ENCODE measurements around the gene TMEM91.
"Not testable (repeated sequence)": the region's sequence is repeated elsewhere in the genome, so short reads cannot be mapped to it uniquely, and the experiment has no call there.

TMEM91 gene

GRCh38 chr19:41335467-41335866, 40.9 kb upstream of the TMEM91 start:
- Histone ChIP-seq H3K4me3 (ENCODE audit: low read length) (no peak overlapping the region), H3K27ac (ENCODE audit: low read length) (no peak overlapping the region), H3K9me3 (ENCODE audit: control insufficient read depth, insufficient read depth, low read length) (no peaks in the 10 kb centered on the region), H3K4me1 (ENCODE audit: control insufficient read depth, insufficient read depth, low read length) (no peaks in the 10 kb centered on the region), H3K27me3 (ENCODE audit: control insufficient read depth, insufficient read depth, low read length) (no peaks in the 10 kb centered on the region), H3K36me3 (ENCODE audit: control insufficient read depth, insufficient read depth, low read length) (no peaks in the 10 kb centered on the region)
- no peak for DNase-seq (ENCODE audit: low read depth, low spot score)
- no CpG with 5 or more reads among the region's 10 CpGs for WGBS (ENCODE audit: insufficient coverage, insufficient read length)

- H3K27me3 ChIP-seq (ENCODE audit: control insufficient read depth, insufficient read depth, low read length) = no peaks in the 10 kb centered on the region
- no peak overlapping the region for H3K4me3 ChIP-seq (ENCODE audit: low read length)
- H3K27ac ChIP-seq (ENCODE audit: low read length) = no peak overlapping the region
- no peak for DNase-seq (ENCODE audit: low read depth, low spot score)
- no CpG with 5 or more reads among the region's 5 CpGs for WGBS (ENCODE audit: insufficient coverage, insufficient read length)
- no peaks in the 10 kb centered on the region for H3K9me3 ChIP-seq (ENCODE audit: control insufficient read depth, insufficient read depth, low read length)
- no peaks in the 10 kb centered on the region for H3K36me3 ChIP-seq (ENCODE audit: control insufficient read depth, insufficient read depth, low read length)
- 0 out of 2 replicates have a peak, but pooled peaks cover 1% of the 10 kb centered on the region for H3K4me1 ChIP-seq (ENCODE audit: control insufficient read depth, insufficient read depth, low read length)
Observed at GRCh38 chr19:41339936-41340335, 36.4 kb upstream of the TMEM91 start.

GRCh38 chr19:41341669-41342490, 34.5 kb upstream of the TMEM91 start:
- no peaks in the 10 kb centered on the region for H3K36me3 ChIP-seq (ENCODE audit: control insufficient read depth, insufficient read depth, low read length)
- H3K4me3 ChIP-seq (ENCODE audit: low read length) = no peak overlapping the region
- H3K27me3 ChIP-seq (ENCODE audit: control insufficient read depth, insufficient read depth, low read length) = no peaks in the 10 kb centered on the region
- 0 out of 2 replicates have a peak, but pooled peaks cover 1% of the 10 kb centered on the region for H3K4me1 ChIP-seq (ENCODE audit: control insufficient read depth, insufficient read depth, low read length)
- no peak for DNase-seq (ENCODE audit: low read depth, low spot score)
- no peaks in the 10 kb centered on the region for H3K9me3 ChIP-seq (ENCODE audit: control insufficient read depth, insufficient read depth, low read length)
- no peak overlapping the region for H3K27ac ChIP-seq (ENCODE audit: low read length)
- no CpG with 5 or more reads among the region's 20 CpGs for WGBS (ENCODE audit: insufficient coverage, insufficient read length)

- no peak overlapping the region for H3K27ac ChIP-seq (ENCODE audit: low read length)
- DNase-seq (ENCODE audit: low read depth, low spot score) = no peak
- H3K27me3 ChIP-seq (ENCODE audit: control insufficient read depth, insufficient read depth, low read length) = no peaks in the 10 kb centered on the region
- no peaks in the 10 kb centered on the region for H3K9me3 ChIP-seq (ENCODE audit: control insufficient read depth, insufficient read depth, low read length)
- H3K4me3 ChIP-seq (ENCODE audit: low read length) = no peak overlapping the region
- no peaks in the 10 kb centered on the region for H3K36me3 ChIP-seq (ENCODE audit: control insufficient read depth, insufficient read depth, low read length)
- no CpG with 5 or more reads among the region's 2 CpGs for WGBS (ENCODE audit: insufficient coverage, insufficient read length)
- 0 out of 2 replicates have a peak, but pooled peaks cover 1% of the 10 kb centered on the region for H3K4me1 ChIP-seq (ENCODE audit: control insufficient read depth, insufficient read depth, low read length)
Observed at GRCh38 chr19:41344162-41344561, 32.2 kb upstream of the TMEM91 start.

- H3K4me3 ChIP-seq (ENCODE audit: low read length); H3K36me3 ChIP-seq (ENCODE audit: control insufficient read depth, insufficient read depth, low read length); H3K9me3 ChIP-seq (ENCODE audit: control insufficient read depth, insufficient read depth, low read length); H3K4me1 ChIP-seq (ENCODE audit: control insufficient read depth, insufficient read depth, low read length); DNase-seq (ENCODE audit: low read depth, low spot score); H3K27me3 ChIP-seq (ENCODE audit: control insufficient read depth, insufficient read depth, low read length); H3K27ac ChIP-seq (ENCODE audit: low read length): not testable (repeated sequence)
- no CpG with 5 or more reads among the region's 9 CpGs for WGBS (ENCODE audit: insufficient coverage, insufficient read length)
Observed at GRCh38 chr19:41346916-41347315, 29.4 kb upstream of the TMEM91 start.

GRCh38 chr19:41350735-41351338, 25.5 kb upstream of the TMEM91 start:
- Histone ChIP-seq H3K4me1 (ENCODE audit: control insufficient read depth, insufficient read depth, low read length) (peaks cover 1% of the 10 kb centered on the region; the same call in 1 of the 2 replicates), H3K27me3 (ENCODE audit: control insufficient read depth, insufficient read depth, low read length) (peaks cover 14% of the 10 kb centered on the region), H3K9me3 (ENCODE audit: control insufficient read depth, insufficient read depth, low read length) (no peaks in the 10 kb centered on the region), H3K27ac (ENCODE audit: low read length) (no peak overlapping the region), H3K4me3 (ENCODE audit: low read length) (peak overlapping the region; percentile 83; the same call in 1 of the 2 replicates), H3K36me3 (ENCODE audit: control insufficient read depth, insufficient read depth, low read length) (no peaks in the 10 kb centered on the region)
- no peak for DNase-seq (ENCODE audit: low read depth, low spot score)
- no CpG with 5 or more reads among the region's 22 CpGs for WGBS (ENCODE audit: insufficient coverage, insufficient read length)

- H3K27me3 ChIP-seq (ENCODE audit: control insufficient read depth, insufficient read depth, low read length) = peaks cover 14% of the 10 kb centered on the region
- no peaks in the 10 kb centered on the region for H3K36me3 ChIP-seq (ENCODE audit: control insufficient read depth, insufficient read depth, low read length)
- DNase-seq (ENCODE audit: low read depth, low spot score) = no peak
- peak overlapping the region; percentile 83; the same call in 1 of the 2 replicates for H3K4me3 ChIP-seq (ENCODE audit: low read length)
- no peak overlapping the region for H3K27ac ChIP-seq (ENCODE audit: low read length)
- H3K4me1 ChIP-seq (ENCODE audit: control insufficient read depth, insufficient read depth, low read length) = peaks cover 1% of the 10 kb centered on the region; the same call in 1 of the 2 replicates
- no CpG with 5 or more reads among the region's 58 CpGs for WGBS (ENCODE audit: insufficient coverage, insufficient read length)
- H3K9me3 ChIP-seq (ENCODE audit: control insufficient read depth, insufficient read depth, low read length) = no peaks in the 10 kb centered on the region
Observed at GRCh38 chr19:41351339-41352245, 24.7 kb upstream of the TMEM91 start.

GRCh38 chr19:41352279-41352608, 24.1 kb upstream of the TMEM91 start:
- WGBS (ENCODE audit: insufficient coverage, insufficient read length) = no CpG with 5 or more reads among the region's 12 CpGs
- Histone ChIP-seq H3K9me3 (ENCODE audit: control insufficient read depth, insufficient read depth, low read length) (no peaks in the 10 kb centered on the region), H3K27ac (ENCODE audit: low read length) (no peak overlapping the region), H3K4me3 (ENCODE audit: low read length) (peak overlapping the region; percentile 83; the same call in 1 of the 2 replicates), H3K4me1 (ENCODE audit: control insufficient read depth, insufficient read depth, low read length) (peaks cover 1% of the 10 kb centered on the region; the same call in 1 of the 2 replicates), H3K27me3 (ENCODE audit: control insufficient read depth, insufficient read depth, low read length) (peaks cover 14% of the 10 kb centered on the region), H3K36me3 (ENCODE audit: control insufficient read depth, insufficient read depth, low read length) (no peaks in the 10 kb centered on the region)
- no peak for DNase-seq (ENCODE audit: low read depth, low spot score)

GRCh38 chr19:41352609-41353465, 23.5 kb upstream of the TMEM91 start:
- H3K9me3 ChIP-seq (ENCODE audit: control insufficient read depth, insufficient read depth, low read length) = no peaks in the 10 kb centered on the region
- H3K27ac ChIP-seq (ENCODE audit: low read length) = no peak overlapping the region
- no CpG with 5 or more reads among the region's 71 CpGs for WGBS (ENCODE audit: insufficient coverage, insufficient read length)
- H3K27me3 ChIP-seq (ENCODE audit: control insufficient read depth, insufficient read depth, low read length) = peaks cover 14% of the 10 kb centered on the region
- no peaks in the 10 kb centered on the region for H3K36me3 ChIP-seq (ENCODE audit: control insufficient read depth, insufficient read depth, low read length)
- peak overlapping the region; percentile 83 for H3K4me3 ChIP-seq (ENCODE audit: low read length)
- H3K4me1 ChIP-seq (ENCODE audit: control insufficient read depth, insufficient read depth, low read length) = peaks cover 1% of the 10 kb centered on the region; the same call in 1 of the 2 replicates
- DNase-seq (ENCODE audit: low read depth, low spot score) = no peak

Data from iPS DF 6.9 (cell line).